Measurements from ENCODE around the gene PPIG.
"Not testable (repeated sequence)": the region's sequence is repeated elsewhere in the genome, so short reads cannot be mapped to it uniquely, and the experiment has no call there.

DNA sequence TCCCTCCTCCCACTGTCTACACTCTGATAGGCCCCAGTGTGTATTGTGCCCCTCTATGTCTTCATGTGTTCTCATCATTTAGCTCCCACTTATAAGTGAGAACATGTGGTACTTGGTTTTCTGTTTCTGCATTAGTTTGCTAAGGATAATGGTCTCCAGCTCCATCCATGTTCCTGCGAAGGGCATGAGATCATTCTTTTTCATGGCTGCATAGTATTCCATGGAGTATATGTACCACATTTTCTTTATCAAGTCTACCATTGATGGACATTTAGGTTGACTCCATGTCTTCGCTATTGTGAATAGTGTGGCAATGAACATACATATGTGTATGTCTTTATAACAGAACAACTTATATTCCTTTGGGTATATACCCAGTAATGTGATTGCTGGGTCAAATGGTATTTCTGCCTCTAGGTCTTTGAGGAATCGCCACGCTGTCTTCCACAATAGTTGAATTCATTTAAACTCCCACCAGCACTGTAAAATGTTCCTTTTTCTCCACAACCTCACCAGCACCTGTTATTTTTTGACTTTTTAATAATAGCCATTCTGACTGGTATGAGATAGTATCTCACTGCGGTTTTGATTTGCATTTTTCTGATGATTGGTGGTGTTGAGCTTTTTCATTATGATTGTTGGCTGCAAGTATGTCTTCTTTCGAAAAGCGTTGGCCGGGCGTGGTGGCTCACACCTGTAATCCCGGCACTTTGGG, 1.4 kb upstream of the PPIG start:
- TF ChIP-seq CTCF, POLR2AphosphoS5 (IDR thresholded peaks at IDR 0.05): not testable (repeated sequence)

Measured in suprapubic skin (tissue), 3 donors.